Bone marrow (tissue), 2 donors: Measurements from ENCODE around the gene HSPA12A.
"Not testable (repeated sequence)": the region's sequence is repeated elsewhere in the genome, so short reads cannot be mapped to it uniquely, and the experiment has no call there.

ENCODE experiments used
- DNase-seq, 2 donors: peaks; one replicate each; lab custom pipeline; 2025; lab: John Stamatoyannopoulos, UW

HSPA12A gene

GRCh38 chr10:116715839-116716377 is 26.5 kb downstream of the HSPA12A start:
- no peak for DNase-seq

DNA sequence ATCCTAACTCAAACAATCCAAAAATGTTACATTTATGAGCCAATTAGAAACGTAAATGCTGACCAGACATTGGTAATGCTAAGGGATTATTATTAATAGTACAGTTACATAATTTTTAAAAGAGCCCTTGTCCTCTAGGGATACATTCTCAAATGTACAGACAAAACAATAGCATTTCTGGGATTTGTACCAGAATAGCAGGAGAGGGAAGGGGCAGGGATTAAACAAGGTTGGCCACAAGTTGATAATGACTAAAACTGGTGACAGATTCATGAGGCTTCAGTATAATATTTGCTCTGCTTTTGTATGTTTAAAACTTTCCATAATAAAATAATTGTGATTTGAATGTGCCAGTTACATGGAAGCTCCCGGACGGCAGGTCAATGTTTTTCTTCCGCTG is 27.0 kb downstream of the HSPA12A start:
- no peak for DNase-seq

- no peak for DNase-seq
Observed at GRCh38 chr10:116713846-116714245, 28.5 kb downstream of the HSPA12A start.

GRCh38 chr10:116712989-116713543 is 29.3 kb downstream of the HSPA12A start:
- DNase-seq = no peak

GRCh38 chr10:116712519-116712918 is 29.8 kb downstream of the HSPA12A start:
- no peak for DNase-seq

DNA sequence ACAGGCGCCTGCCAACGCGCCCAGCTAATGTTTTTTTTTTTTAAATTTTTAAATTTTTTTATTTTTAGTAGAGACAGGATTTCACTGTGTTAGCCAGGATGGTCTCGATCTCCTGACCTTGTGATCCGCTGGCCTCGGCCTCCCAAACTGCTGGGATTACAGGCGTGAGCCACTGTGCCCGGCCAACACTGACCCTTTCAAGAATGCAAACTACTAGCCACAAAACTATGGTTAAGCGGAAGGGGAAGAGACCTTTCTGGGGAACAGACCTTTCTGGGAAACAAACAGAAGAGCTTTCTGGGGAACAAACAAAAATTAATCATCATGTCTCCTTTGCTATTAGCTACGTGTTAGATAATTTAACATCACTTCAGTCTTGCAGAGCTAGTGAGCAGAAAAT is 30.6 kb downstream of the HSPA12A start:
- not testable (repeated sequence) for DNase-seq

- no peak for DNase-seq
Observed at GRCh38 chr10:116710076-116710475, 32.3 kb downstream of the HSPA12A start.

DNA sequence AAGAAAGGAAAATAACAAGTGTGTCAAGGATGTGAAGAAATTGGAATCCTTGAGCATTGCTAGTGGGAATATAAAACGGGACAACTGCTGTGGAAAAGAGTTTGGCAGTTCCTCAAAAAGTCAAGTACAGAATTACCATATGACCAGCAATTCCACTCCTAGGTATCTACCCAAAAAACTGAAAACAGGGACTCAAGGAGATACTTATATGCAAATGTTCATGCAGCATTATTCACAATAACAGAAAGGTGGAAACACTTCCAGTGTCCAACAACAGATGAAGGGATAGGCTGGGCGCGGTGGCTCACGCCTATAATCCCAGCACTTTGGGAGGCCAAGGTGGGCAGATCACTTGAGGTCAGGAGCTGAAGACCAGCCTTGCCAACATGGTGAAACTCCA is 33.5 kb downstream of the HSPA12A start:
- DNase-seq = no peak

- DNase-seq = no peak
Observed at GRCh38 chr10:116708391-116708821, 34.0 kb downstream of the HSPA12A start.

DNA sequence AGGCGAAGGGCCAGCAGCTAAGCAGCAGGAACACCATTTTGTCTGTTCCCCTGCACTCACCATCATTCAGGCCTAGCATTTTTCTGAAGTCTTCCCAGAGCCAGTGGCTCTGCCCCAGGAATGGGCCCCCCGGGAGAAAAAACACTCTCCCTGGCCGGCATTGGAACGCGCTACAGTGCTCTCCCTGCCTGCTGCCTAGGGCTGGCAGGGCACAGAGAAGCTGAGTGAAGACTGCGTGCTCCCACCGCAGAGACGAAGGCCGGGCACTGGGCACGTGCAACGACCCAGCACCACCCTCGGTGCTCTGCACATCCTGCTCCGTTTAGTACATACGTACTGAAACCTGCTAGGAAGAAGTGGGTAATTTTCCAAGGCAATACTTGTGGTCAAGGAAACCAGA is 34.4 kb downstream of the HSPA12A start:
- no peak for DNase-seq

GRCh38 chr10:116706281-116706680 is 36.1 kb downstream of the HSPA12A start:
- no peak for DNase-seq

DNA sequence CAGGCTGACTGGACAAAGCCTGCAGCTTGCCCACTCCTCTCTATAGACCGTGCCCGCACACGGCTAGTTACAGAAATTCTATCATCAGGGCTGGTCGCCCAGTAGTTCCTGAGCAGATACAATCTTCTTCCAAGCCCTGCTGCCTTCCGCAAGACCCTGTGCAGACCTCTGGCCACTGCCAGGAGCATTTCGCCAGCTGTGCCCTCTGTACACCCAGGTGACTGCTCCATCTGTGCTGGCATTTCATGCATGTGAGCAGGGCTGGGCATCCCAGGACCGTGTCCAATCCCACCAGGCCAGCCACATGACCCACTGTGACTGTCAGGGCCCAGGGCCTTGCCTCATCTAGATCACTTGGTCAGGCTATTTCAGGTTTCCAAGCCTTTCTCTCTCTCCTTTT is 36.9 kb downstream of the HSPA12A start:
- DNase-seq = no peak

DNA sequence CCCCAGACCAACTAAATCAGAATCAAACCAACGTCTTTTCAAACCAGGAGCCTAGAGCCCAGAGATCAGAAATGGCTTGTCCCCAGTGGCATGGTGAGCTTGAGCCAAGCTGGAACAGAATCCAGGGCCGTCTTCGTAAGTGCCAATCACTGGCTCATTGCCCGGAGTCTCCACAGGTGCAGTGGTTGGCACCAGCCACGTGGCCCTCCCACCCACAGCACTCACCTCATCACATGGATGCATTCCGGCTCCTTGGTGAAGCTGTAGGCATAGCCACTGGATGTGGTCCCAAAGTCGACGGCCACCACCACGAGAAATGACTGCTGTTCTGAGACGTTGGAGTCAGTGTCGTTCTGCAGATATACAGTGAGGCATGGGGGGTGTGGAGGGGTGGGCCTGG is 37.4 kb downstream of the HSPA12A start:
- no peak for DNase-seq

DNA sequence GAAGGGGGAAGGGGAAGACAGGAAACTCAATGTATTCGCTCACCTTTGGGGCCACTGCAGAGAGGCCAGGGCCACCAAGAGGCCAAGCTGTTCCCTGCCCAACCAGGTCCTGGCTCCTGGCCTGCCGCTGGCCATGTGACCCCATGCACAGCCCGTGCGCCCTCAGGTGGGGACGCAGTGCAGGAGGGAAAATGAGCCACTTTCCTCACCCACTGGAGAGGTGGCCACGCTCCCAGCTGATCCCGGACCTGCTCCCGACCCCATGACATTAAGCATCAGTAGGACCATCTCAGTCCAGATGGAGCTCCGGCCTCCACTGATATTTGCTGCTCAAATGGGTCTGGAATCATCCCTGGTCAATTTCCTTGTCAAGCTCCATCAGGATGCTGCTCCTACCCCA is 40.2 kb downstream of the HSPA12A start:
- DNase-seq = no peak

DNA sequence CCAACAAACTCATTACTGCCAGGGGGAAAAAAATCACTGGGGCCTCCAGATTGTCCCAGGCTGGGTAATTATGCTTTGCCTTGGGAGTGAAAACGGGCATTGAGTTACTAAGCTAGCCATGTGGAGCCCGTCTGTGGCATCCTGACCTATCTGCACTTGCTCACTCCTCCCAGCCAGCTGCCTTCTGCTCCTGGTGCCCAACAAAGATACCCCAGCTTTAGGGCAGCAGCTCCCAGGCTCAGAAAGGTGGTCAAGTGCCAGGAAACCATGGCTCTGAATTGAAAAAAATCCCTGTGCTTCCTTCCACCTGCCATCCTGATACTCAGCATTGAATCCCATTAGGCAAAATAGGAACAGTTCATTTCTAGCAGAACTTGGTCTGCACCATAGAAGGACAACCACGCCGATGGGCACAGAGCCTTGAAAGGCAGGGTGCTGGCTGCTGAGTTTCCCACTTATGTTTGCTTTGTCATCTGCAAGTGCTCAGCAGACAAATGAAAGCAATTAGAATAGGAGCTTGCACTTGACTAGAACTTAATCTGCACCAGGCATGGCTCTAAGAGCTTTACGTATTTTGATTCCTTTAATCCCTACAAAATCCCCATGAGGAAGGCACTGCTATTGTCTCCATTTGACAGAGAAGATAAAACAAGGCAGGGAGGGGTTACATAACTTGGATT is 42.8 kb downstream of the HSPA12A start:
- no peak for DNase-seq

DNA sequence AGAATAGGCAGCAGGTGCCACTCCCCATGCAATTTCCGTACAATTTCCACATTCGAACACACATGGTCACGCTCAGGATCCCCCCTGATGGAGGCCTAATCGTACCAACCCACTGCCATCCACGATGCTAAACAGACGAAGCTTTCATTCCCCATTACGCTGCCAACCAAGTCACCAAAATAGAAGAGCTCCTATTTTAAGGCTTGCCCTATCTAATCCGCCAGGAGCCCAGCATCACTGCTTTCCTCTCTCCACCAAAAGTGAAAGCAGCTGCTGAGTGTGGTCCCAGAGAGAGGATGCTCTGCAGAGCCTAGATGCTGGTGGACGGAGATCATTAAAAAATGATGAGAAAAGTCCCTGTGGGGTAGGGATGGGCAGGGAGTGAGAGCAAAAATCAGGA is 43.3 kb downstream of the HSPA12A start:
- DNase-seq = no peak

DNA sequence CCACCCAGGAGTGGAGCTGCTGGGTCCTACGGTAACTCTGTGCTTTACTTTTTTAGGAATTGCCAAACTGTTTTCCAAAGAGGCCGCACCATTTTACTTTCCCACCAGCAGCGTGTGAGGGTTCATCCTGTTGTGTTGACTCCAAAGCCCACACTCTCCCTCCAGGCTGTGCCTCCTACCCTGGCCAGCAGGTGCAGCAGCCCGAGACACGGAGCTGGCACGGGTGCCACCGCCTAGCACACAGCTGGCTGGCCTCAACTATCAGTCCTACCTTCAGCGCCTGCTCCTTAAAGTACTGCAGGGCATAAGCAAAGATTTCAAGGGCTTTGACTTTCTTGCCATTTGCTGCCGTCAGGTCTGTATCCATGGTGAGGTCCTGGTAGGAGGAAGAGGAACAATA is 44.0 kb downstream of the HSPA12A start:
- DNase-seq = no peak

DNA sequence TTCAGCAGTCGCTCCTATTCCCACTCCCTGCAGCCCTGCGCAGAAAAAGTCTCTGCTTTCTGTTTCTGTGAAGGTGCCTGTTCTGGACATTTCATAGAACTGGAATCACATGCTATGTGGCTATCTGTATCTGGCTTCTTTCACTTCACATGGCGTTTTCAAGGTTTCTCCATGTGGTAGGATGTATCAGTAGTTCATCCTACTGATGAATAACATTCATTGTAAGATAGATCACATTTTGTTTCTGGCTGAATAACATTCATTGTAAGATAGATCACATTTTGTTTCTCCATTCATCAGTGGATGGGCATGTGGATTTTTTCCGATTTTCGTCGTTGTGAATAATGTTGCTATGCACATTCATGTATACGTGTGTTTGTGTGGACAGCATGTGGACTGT is 44.5 kb downstream of the HSPA12A start:
- no peak for DNase-seq

DNA sequence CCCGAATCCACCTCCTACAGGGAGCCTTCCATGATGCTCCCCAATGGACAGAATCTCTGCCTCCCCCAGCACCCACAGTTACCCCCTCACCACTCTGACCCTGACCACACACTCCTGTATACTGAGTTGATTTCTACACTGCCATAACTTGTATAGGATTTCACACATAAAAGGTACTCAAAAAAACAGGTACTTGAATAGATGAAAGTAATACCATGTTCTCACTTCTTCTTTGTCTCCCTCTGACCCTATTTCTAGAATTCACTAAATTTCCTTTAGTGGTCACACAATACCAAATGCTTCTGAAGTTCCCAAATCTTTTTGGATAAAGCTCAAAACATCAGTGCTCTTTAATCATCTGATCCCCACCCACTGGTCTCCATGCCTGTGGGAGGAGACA is 45.4 kb downstream of the HSPA12A start:
- no peak for DNase-seq

DNA sequence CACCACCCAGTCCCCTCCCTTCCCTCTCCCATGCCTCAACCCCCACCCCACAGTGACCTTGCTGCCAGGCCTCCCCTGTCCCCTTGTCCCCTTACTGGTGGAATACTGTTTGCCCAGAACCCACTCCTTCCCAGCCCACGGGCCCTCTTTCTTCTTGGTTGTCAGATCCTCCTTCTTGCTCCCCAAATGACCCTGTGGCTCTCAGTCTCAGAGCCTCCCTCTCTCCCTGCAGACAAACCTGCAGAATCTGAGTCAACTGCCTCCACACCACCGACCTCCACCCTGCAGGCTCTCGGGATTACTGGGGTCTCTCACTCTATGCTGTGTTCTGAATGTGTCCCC is 47.5 kb downstream of the HSPA12A start:
- DNase-seq = no peak

GRCh38 chr10:116694243-116694926 is 48.0 kb downstream of the HSPA12A start:
- no peak for DNase-seq

- no peak for DNase-seq
Observed at GRCh38 chr10:116692225-116692624, 50.1 kb downstream of the HSPA12A start.

GRCh38 chr10:116691635-116692034 is 50.7 kb downstream of the HSPA12A start:
- DNase-seq = no peak
